HL-60/S4 (cell line): Measurements from ENCODE around the gene CBS.
"Not testable (repeated sequence)": the region's sequence is repeated elsewhere in the genome, so short reads cannot be mapped to it uniquely, and the experiment has no call there.

ENCODE experiments used
- in situ Hi-C: fragments of 300-500 bp; cut with MboI; formaldehyde crosslinking; loops from 2 replicates; pipeline ENCODE4 v1.14.3; 2022; ENCODE audit warnings: low sequenced_read_pairs

Gene CBS

DNA sequence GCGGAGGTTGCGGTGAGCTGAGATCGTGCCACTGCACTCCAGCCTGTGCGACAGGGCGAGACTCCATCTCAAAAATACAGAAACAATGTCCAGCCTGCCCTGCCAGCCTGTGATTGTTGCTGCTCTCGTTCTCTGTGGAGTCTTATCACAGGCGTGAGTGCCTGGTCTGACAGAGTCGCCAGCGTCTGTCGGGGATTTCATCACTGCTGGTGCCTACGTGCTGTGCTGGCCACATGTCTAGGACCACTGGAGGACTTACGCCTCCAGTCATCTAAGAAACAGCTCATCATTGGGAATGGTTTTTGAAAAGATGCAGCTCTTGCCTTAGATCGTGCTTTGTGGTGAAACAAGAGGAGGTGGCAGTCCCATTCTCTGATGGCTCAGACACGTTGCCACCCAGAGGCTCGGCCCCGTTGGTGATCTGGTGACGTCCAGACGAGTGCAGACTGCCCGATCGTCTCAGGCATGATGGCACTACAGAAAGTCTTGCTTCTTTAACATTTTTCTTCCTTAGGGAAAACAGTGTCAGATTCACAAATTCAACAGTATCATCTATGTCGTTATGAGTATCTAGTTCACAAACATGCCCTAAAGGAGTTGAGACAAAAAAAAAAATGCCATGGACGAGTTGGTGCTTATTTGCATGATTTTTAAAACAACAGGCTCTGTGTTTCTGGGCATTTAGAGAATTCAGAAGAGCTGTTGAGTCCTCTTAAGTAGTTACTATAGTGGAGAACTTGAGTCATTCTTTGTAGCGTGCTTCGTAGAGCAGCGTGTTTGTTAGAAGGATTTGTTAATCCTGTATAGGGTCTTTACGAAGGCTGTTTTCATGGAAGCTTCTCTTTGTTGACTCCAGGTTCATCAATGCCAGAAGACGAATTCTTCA is 47.5 kb downstream of the CBS start:
- in situ Hi-C loops, result no loop called here

GRCh38 chr21:43025636-43026180 is 49.9 kb downstream of the CBS start:
- in situ Hi-C loops, result no loop called here

DNA sequence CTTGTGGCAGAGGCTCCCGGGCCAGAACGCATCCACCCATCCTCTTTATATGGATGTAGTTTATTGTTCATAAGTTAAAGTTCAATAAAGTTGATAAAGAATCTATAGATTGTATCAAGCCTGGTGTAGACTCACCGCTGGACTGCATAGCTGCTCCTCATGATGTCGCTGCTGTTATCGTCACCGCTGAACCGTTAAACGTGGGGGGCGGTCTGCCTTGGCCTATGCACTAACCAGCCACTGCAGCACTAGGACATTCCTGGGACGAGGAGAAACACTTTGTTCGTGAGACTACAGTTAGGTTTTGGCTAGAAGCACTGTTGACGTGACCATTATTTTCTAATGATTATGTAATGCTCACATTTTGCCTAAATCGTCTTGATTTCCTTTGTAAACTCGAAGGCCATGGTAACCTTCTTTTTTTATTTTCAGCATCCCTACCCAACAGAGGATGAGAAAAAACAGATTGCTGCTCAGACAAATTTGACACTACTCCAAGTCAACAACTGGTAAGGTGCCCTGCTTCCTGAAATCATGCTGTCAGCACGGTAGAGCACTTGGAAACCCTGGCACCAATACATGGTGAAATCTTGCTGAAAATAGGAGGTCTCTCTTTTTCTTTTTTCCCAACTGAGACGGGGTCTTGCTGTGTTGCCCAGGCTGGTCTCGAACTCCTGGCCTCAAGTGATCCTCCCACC is 51.0 kb downstream of the CBS start:
- in situ Hi-C loops, result loop anchor here (5.0 kb wide), 1 partner anchor 47 kb away; no protein-coding TSS in a partner anchor

DNA sequence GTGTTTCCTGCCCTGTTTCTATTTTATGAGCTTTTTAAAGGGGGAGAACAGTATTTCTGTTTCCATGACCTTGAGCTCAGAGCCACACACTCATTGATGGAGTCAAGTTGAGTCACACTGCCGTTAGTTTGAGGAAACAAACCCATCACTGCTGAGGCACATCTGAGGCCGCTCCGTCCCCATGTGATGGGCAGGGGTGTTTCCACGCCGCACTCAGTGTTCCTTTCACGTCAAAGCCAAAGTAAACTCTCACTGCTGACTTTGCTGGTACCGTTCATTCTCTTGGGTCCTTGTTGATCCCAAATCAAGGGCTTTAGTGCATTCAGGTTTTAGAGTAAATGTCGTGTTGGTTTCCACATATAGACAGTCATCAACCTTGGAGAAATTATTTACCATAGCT is 52.5 kb downstream of the CBS start:
- in situ Hi-C loops, result loop anchor here (5.0 kb wide), 1 partner anchor 46 kb away; no protein-coding TSS in a partner anchor

DNA sequence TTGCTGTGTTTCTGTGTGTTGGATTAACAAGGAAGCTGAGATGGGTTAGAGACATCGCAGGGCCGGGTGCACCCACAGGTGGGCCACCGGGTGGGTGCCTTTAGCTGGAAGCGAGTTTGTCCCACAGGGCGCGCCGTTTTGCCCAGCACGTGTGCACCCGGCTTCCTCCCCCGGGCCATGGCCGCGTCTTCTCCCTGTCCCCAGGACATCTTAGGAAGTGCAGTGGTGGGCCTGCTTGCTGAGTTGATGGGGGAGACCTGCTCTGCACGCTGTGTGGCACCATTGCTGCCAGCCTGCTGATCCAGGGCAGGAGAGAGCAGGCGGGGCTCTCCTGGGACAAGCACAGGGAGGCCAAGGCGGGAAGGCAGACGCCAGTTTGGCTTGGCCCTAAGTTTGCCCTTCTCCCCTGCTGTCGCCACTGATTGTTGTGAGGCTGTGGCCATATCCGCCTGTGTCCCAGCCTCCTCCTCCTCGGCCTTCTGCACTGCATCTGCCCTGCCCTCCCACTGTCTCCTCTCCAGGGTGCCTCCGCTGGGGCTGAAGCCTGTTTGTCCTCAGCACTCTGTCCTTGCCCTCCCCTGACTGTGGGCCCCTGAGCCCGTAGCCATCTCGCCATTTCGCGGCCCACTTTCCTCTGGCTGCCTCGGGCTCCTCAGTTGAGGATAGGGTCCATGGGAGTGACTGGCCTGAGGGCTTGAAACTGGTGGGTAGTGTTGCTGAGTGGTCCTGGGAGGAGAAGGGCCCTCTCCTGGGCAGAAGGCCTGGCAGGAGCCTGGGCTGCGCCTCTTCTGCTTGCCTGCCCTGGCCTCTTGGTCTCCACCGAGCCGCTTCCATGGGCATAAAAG is 53.7 kb downstream of the CBS start:
- in situ Hi-C loops, result loop anchor here (5.0 kb wide), 1 partner anchor 45 kb away; no protein-coding TSS in a partner anchor

DNA sequence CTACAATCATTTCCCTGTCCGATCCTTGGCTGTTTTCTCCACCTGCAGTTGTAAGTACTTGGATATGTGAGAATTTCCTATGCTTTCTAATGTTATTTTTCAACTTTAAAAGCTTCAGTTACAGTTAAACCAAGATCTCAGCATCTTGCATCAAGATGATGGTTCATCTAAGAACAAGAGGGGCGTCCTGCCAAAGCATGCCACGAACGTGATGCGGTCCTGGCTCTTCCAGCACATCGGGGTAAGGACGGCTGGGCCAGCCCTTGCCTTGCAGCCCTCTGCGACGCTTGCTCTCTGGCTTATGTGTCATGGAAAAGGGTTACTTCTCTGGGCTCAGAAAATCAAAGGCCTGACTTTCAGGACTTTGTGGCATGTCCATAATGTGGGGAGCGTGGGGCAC is 54.4 kb downstream of the CBS start:
- in situ Hi-C loops, result loop anchor here (5.0 kb wide), 1 partner anchor 44 kb away; no protein-coding TSS in a partner anchor

- in situ Hi-C loops, result loop anchor here (5.0 kb wide), 1 partner anchor 43 kb away; no protein-coding TSS in a partner anchor
These were observed 54.9 kb downstream of the CBS start for GRCh38 chr21:43020771-43021170.

- in situ Hi-C loops, result loop anchor here (5.0 kb wide), 1 partner anchor 43 kb away; no protein-coding TSS in a partner anchor
These were observed 55.5 kb downstream of the CBS start for GRCh38 chr21:43020177-43020576.

GRCh38 chr21:43018519-43018918 is 57.1 kb downstream of the CBS start:
- in situ Hi-C loops, result no loop called here

DNA sequence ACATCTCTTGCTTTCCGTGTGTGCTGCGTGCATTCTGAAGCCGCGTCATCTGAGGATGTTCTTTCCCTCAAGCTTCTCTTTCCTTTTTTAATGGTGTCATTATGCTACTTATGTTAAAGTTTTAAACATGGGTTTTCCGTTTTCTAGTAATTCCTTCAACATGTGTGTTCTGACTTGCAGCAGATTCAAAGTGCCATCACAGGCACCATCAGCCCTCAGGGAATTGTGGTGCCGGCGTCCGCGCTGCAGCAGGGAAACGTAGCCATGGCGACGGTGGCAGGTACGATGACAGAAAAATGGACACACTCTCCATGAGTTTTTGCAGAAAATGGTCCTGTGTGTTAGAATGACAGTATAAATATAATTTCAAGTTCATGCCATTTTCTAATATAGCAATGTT is 58.9 kb downstream of the CBS start:
- in situ Hi-C loops, result no loop called here

GRCh38 chr21:43015906-43016540 is 59.6 kb downstream of the CBS start:
- in situ Hi-C loops, result no loop called here

DNA sequence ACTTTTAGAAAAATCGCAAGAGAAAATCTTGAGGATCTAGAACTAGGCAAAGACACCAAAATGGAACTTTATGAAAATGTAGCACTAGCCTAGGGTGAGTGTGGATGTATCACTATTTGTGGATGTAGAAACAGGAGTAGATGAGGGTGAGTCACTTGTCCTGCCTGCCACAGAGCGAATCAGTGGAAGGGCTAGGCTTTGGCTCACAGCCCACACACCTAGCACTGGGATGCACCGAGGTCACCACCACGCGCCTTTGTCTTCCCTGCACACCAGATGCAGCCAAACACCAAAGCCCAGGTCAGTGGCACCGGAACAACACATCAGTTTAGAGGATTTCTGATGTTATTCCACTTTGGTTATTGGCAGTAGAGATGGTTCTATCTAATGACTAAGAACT is 63.0 kb downstream of the CBS start:
- in situ Hi-C loops, result no loop called here

DNA sequence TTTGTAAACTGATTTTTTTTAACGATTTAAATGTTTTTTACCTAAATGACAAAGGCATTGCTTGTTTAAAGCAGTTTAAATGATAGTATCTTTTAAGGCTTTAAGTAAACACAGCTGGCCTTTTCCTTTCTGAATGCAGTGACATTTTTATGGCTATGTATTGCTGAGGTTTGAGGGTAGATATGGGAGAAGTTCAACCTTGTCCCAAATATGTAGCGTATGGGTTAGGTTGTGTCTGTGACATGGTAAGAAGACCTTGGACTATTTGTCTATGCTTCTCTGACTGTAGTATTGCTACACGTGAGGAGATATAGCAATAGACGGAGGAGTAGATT is 68.8 kb downstream of the CBS start:
- in situ Hi-C loops, result no loop called here

GRCh38 chr21:43006051-43006873 is 69.4 kb downstream of the CBS start:
- in situ Hi-C loops, result not testable (repeated sequence)

DNA sequence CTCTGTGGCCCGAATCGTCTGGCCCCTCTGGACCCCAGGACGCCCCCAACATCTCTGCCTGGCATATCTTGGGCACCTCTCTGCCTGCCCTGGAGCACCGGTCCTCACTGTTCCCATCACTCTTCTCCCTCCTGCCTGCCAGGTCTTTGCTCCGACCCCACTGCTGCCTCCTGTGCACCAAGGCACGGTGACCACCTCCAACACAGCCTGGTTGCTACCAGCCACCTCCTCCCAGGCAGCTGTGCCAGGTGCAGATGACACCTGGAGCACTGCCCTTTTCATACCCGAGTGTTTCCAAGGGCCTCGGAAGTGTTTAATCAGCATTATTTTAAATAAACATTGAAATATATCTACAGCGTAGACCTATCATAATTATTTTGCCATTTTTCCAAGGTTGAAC is 70.0 kb downstream of the CBS start:
- in situ Hi-C loops, result no loop called here

DNA sequence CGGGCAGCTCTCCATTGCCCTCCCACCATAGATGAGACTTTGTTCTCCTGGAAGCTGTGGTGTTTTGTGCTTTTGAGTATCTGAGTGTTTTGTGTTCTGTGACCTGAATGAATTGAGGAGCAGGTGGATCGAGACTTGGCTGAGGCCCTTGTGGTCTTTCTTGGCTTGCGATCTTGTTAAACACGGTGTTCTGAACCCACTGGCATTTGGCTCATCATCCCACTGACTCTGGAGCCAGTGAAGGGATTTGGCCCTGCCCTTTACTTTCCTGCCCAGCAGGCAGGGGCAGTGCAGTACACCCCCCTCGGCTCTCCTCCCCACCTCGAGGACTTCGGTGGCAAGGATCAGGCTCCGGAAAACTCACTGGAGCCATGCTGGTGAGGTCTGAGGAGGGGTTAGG is 70.7 kb downstream of the CBS start:
- in situ Hi-C loops, result no loop called here
